IMR-90 (cell line): Measurements from ENCODE around the gene DDX10. TPM values are rescaled to one million over a fixed set of nuclear protein-coding genes. Genes with fewer than 3 reads are reported as not detected.

Experiments used
- ATAC-seq: fragments of 200-7000 bp; cut with Tn5 transposase; 2 replicates; pipeline ENCODE4 v1.9.1; 2020; ENCODE audit warnings: low read depth, mild to moderate bottlenecking, moderate library complexity
- BruUV-seq: library from RNA; stranded (reverse); fragments of 400-500 nt; replicated peaks from 2 replicates; lab custom pipeline; 2021; lab: Mats Ljungman, UMichigan
- CTCF ChIA-PET: fragments of 300-600 bp; formaldehyde crosslinking; extraction: SDS; loops from one replicate; lab custom pipeline; 2021; ENCODE audit warnings: antibody characterized with exemption; lab: Yijun Ruan, JAX
- POLR2A ChIA-PET: fragments of 300-600 bp; sonication (Branson Sonifier 250); formaldehyde crosslinking; loops from one replicate; lab custom pipeline; 2022; ENCODE audit warnings: antibody characterized with exemption; ENCODE audit not compliant: unreplicated experiment; lab: Charles Lee
- DNase-seq: peaks from one replicate; pipeline ENCODE4 v3.0.0; 2013
- H2AFZ ChIP-seq: replicated peaks from 2 replicates; pipeline ENCODE3; 2013; ENCODE audit warnings: low read length, mild to moderate bottlenecking; ENCODE audit not compliant: poor library complexity
- H2AK5ac ChIP-seq: 2 replicates; pipeline ENCODE4 v1.6.1; 2013; ENCODE audit warnings: low read depth, low read length, inconsistent platforms
- H2AK9ac ChIP-seq: replicated peaks from 2 replicates; pipeline ENCODE3; 2013; ENCODE audit warnings: mild to moderate bottlenecking, low read depth, low read length, moderate library complexity; ENCODE audit not compliant: poor library complexity
- H2BK120ac ChIP-seq: 2 replicates; pipeline ENCODE4 v1.6.1; 2013; ENCODE audit warnings: low read depth, low read length, inconsistent platforms
- H2BK15ac ChIP-seq: 3 replicates; pipeline ENCODE4 v1.6.1; 2013; ENCODE audit warnings: low read depth, low read length, inconsistent platforms
- H2BK20ac ChIP-seq: 2 replicates; pipeline ENCODE4 v1.6.1; 2013; ENCODE audit warnings: low read depth, mild to moderate bottlenecking, inconsistent platforms, low read length, moderate library complexity
- H2BK5ac ChIP-seq: 2 replicates; pipeline ENCODE4 v1.6.1; 2013; ENCODE audit warnings: mild to moderate bottlenecking, low read depth, low read length, inconsistent platforms; ENCODE audit not compliant: poor library complexity, severe bottlenecking
- H3K14ac ChIP-seq: replicated peaks from 2 replicates; pipeline ENCODE4 v1.6.1; 2013; ENCODE audit warnings: low read depth, low read length, inconsistent platforms
- H3K18ac ChIP-seq: 2 replicates; pipeline ENCODE4 v1.6.1; 2013; ENCODE audit warnings: low read depth, low read length, control low read depth
- H3K23ac ChIP-seq: 2 replicates; pipeline ENCODE4 v1.6.1; 2013; ENCODE audit warnings: low read depth, low read length, inconsistent platforms
- H3K27ac ChIP-seq: 2 replicates; pipeline ENCODE4 v1.5.1; 2013; ENCODE audit warnings: mild to moderate bottlenecking, control low read depth, low read length; ENCODE audit not compliant: insufficient read depth
- H3K27me3 ChIP-seq: 2 replicates; pipeline ENCODE4 v1.6.1; 2013; ENCODE audit warnings: low read length; ENCODE audit not compliant: control insufficient read depth, insufficient read depth
- H3K36me3 ChIP-seq: 2 replicates; pipeline ENCODE4 v1.6.1; 2013; ENCODE audit warnings: low read length, mixed read lengths; ENCODE audit not compliant: control insufficient read depth, insufficient read depth
- H3K4ac ChIP-seq: 2 replicates; pipeline ENCODE4 v1.6.1; 2013; ENCODE audit warnings: low read depth, low read length, inconsistent platforms
- H3K4me1 ChIP-seq: 2 replicates; pipeline ENCODE4 v1.6.1; 2013; ENCODE audit warnings: low read length, mixed read lengths; ENCODE audit not compliant: control insufficient read depth, insufficient read depth
- H3K4me2 ChIP-seq: 2 replicates; pipeline ENCODE4 v1.6.1; 2013; ENCODE audit warnings: low read depth, mild to moderate bottlenecking, control low read depth, low read length, moderate library complexity
- H3K4me3 ChIP-seq: 2 replicates; pipeline ENCODE4 v1.5.1; 2013; ENCODE audit warnings: low read depth, mild to moderate bottlenecking, control low read depth, low read length, moderate library complexity; ENCODE audit not compliant: insufficient read depth
- H3K56ac ChIP-seq: 2 replicates; pipeline ENCODE4 v1.6.1; 2013; ENCODE audit warnings: low read length, inconsistent platforms; ENCODE audit not compliant: insufficient read depth; ENCODE audit errors: extremely low read depth
- H3K79me1 ChIP-seq, 2 experiments: 2 replicates each; pipeline ENCODE4 v1.6.1; 2013; ENCODE audit warnings: low read length in 2 of 2, inconsistent platforms in 1 of 2, low read depth in 1 of 2
- H3K9ac ChIP-seq: 2 replicates; pipeline ENCODE4 v1.6.1; 2013; ENCODE audit warnings: low read depth, low read length, control low read depth
- H3K9me1 ChIP-seq: 2 replicates; pipeline ENCODE4 v1.6.1; 2013; ENCODE audit warnings: low read length, inconsistent platforms; ENCODE audit not compliant: insufficient read depth
- H3K9me3 ChIP-seq: 2 replicates; pipeline ENCODE4 v1.6.1; 2013; ENCODE audit warnings: low read length; ENCODE audit not compliant: control insufficient read depth, insufficient read depth
- H4K20me1 ChIP-seq: 2 replicates; pipeline ENCODE4 v1.6.1; 2013; ENCODE audit warnings: low read length, inconsistent platforms; ENCODE audit not compliant: insufficient read depth
- H4K5ac ChIP-seq: 2 replicates; pipeline ENCODE4 v1.6.1; 2013; ENCODE audit warnings: mild to moderate bottlenecking, low read depth, low read length, control low read depth
- H4K8ac ChIP-seq, 2 experiments: 2 replicates each; pipeline ENCODE4 v1.6.1; 2013; ENCODE audit warnings: low read depth in 2 of 2, low read length in 2 of 2, control low read depth in 1 of 2, inconsistent platforms in 1 of 2
- H4K91ac ChIP-seq: 2 replicates; pipeline ENCODE4 v1.6.1; 2013; ENCODE audit warnings: low read depth, low read length, inconsistent platforms; ENCODE audit not compliant: insufficient read depth
- MAFK ChIP-seq: IDR thresholded peaks from 2 replicates; pipeline ENCODE4 v1.6.1; 2012; ENCODE audit warnings: low read depth, low read length, improper control_type of control experiment
- WGBS, 2 experiments: methylation state at CpG; one replicate each; pipeline versions ENCODE4 v1.1.5 to v1.1.7; 2013; ENCODE audit warnings: missing lambda C conversion rate in 2 of 2; ENCODE audit not compliant: insufficient read length in 1 of 2; ENCODE audit errors: extremely low coverage in 2 of 2; 5-methylcytosine and 5-hydroxymethylcytosine counted together
- dilution Hi-C: fragments of 300-500 bp; cut with HindIII; formaldehyde crosslinking; loops from one replicate; pipeline ENCODE4 v1.14.3; 2018; ENCODE audit warnings: low sequenced_read_pairs; ENCODE audit not compliant: unreplicated experiment
- in situ Hi-C: fragments of 300-500 bp; cut with MboI; formaldehyde crosslinking; loops from 3 replicates; pipeline ENCODE4 v1.14.3; 2019; ENCODE audit warnings: low sequenced_read_pairs, inconsistent platforms, mixed read lengths
- intact Hi-C: fragments of 100-400 bp; cut with micrococcal nuclease; formaldehyde crosslinking; loops from 2 replicates; pipeline ENCODE4 v1.10.0; 2022
- polyA plus RNA-seq, 3 experiments: library from polyadenylated mRNA; depleted of rRNA; stranded (reverse); fragments of >200 nt; gene quantifications; 2 replicates each; pipeline ENCODE4 v1.2.3, GENCODE V29; 2012; ENCODE audit warnings: low replicate concordance in 1 of 3
- total RNA-seq: library from RNA; depleted of rRNA; stranded (reverse); fragments of >200 nt; gene quantifications from 2 replicates; pipeline ENCODE4 v1.2.3, GENCODE V29; 2012

DDX10 gene
- total and polyA plus RNA-seq, 2 of the 4 experiments (the other 2 are of a cell fraction) = 20.0 to 31.9 TPM

DNA sequence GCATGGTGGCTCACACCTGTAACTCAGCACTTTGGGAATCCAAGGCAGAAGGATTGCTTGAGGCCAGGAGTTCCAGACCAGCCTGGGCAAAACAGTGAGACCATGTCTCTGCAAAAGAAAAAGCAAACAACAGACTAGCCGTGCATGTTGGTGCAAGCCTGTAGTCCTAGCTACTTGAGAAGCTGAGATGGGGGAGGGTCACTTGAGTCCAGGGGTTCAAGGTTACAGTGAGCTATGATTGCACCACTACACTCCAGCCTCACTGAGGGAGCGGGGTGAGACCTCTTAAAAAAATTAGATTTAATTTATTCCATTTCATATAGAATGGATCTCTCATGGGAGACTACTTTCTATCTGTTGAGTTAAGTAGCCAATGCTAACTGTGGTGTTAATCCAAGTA is 50.4 kb downstream of the DDX10 start:
- in situ Hi-C loops (no loop called here), intact Hi-C loops (no loop called here), dilution Hi-C loops (no loop called here)
- Histone ChIP-seq H2BK20ac (no peak overlapping the region), H3K23ac (no peak overlapping the region), H3K4me1 (peaks cover 3% of the 10 kb centered on the region), H3K4me2 (no peak overlapping the region), H3K27me3 (no peaks in the 10 kb centered on the region), H2AK5ac (no peak overlapping the region), H3K9me3 (peaks cover 7% of the 10 kb centered on the region), H4K5ac (no peak overlapping the region), H4K8ac (no peak overlapping the region), H3K56ac (no peak overlapping the region), H3K27ac (no peak overlapping the region), H4K20me1 (no peaks in the 10 kb centered on the region), H3K9ac (no peak overlapping the region), H2AFZ (no peak overlapping the region), H3K4ac (no peak overlapping the region), H3K79me1 (peaks cover 5 to 14% of the 10 kb centered on the region in 2 experiments), H2AK9ac (no peak overlapping the region), H3K14ac (no peak overlapping the region), H3K4me3 (no peak overlapping the region), H2BK15ac (no peak overlapping the region), H3K18ac (no peak overlapping the region), H3K9me1 (no peaks in the 10 kb centered on the region; the same call in 1 of the 2 replicates), H2BK120ac (no peak overlapping the region), H3K36me3 (peaks cover 8% of the 10 kb centered on the region), H4K91ac (no peak overlapping the region), H2BK5ac (no peak overlapping the region)
- ATAC-seq (no peak), DNase-seq (no peak)
- no peak for TF ChIP-seq MAFK
- WGBS, 2 experiments = no CpG with 5 or more reads among the region's 2 CpGs
- BruUV-seq = no TSS peak
- POLR2A ChIA-PET = no interaction called here
- CTCF ChIA-PET = no interaction called here
